Cardiac muscle cell (in vitro differentiated cells and primary cell): ENCODE measurements around the gene R3HCC1L. TPM values are rescaled to one million over a fixed set of nuclear protein-coding genes. Genes with fewer than 3 reads are reported as not detected.

Experiments
- DNase-seq, 2 donors: peaks; one replicate each; pipeline versions ENCODE4 v3.0.0 to v3.0.0-alpha.2; 2010 to 2017; ENCODE audit warnings: low read depth in 1 of 2, low spot score in 1 of 2
- H3K27ac ChIP-seq: fragments of 200-600 bp; sonication (generic); 2 replicates; pipeline ENCODE4 v1.5.1; 2016
- H3K27me3 ChIP-seq: fragments of 200-600 bp; sonication (generic); 2 replicates; pipeline ENCODE4 v1.6.0; 2016; ENCODE audit warnings: control low read depth
- H3K36me3 ChIP-seq: fragments of 200-600 bp; sonication (generic); 2 replicates; pipeline ENCODE4 v1.5.1; 2016; ENCODE audit warnings: control low read depth
- H3K4me1 ChIP-seq: fragments of 200-600 bp; sonication (generic); 2 replicates; pipeline ENCODE4 v1.8.1; 2017; ENCODE audit warnings: low read depth, mild to moderate bottlenecking, mixed run types
- H3K4me3 ChIP-seq: fragments of 200-600 bp; sonication (generic); 2 replicates; pipeline ENCODE4 v1.5.1; 2016; ENCODE audit warnings: mild to moderate bottlenecking
- H3K9me3 ChIP-seq: fragments of 200-600 bp; sonication (generic); 2 replicates; pipeline ENCODE4 v1.5.1; 2017; ENCODE audit warnings: low read depth, mild to moderate bottlenecking, control low read depth
- polyA plus RNA-seq: library from polyadenylated mRNA; unstranded; fragments of >200 nt; fragmentation: Nextera tagmentation; extraction: Ambion mirVana; gene quantifications from 2 replicates; pipeline ENCODE4 v1.2.1, GENCODE V29; 2016
- total RNA-seq: library from RNA; depleted of rRNA; stranded (reverse); fragments of >200 nt; gene quantifications from 2 replicates; pipeline ENCODE4 v1.2.3, GENCODE V29; 2016
- TF ChIP-seq, protein P1 (sequence below): IDR thresholded peaks from 2 replicates; pipeline ENCODE4 v1.5.1; 2012; ENCODE audit warnings: low read depth, mild to moderate bottlenecking, low read length

The R3HCC1L gene
- total and polyA plus RNA-seq, 2 experiments from 2014 or later = 15.8 to 16.9 TPM

DNA sequence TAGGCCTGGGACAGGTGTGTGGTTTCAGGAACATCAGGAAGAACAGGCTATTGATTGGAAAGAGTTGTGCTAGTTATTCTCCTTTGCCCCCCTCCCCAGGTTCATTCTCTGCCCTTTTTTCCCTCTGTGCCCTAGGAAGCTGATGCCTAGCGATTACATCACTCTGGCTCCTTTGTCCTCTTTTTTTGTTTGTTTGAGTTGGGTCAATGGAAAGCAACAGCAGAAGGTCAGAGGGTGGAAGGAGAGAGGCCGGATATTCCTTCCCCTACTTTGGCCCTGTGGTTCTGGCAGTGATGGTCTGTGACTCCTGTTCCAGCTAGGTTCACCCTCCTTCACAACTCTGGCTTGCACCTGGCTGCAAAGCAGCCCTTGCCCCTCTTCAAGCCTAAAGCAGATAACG is 114.7 kb downstream of the R3HCC1L start:
- Histone ChIP-seq H3K4me3 (no peak overlapping the region), H3K36me3 (peaks cover 13% of the 10 kb centered on the region), H3K9me3 (no peaks in the 10 kb centered on the region), H3K27ac (no peak overlapping the region), H3K4me1 (peaks cover 9% of the 10 kb centered on the region), H3K27me3 (no peaks in the 10 kb centered on the region)
- TF ChIP-seq, protein P1, sequence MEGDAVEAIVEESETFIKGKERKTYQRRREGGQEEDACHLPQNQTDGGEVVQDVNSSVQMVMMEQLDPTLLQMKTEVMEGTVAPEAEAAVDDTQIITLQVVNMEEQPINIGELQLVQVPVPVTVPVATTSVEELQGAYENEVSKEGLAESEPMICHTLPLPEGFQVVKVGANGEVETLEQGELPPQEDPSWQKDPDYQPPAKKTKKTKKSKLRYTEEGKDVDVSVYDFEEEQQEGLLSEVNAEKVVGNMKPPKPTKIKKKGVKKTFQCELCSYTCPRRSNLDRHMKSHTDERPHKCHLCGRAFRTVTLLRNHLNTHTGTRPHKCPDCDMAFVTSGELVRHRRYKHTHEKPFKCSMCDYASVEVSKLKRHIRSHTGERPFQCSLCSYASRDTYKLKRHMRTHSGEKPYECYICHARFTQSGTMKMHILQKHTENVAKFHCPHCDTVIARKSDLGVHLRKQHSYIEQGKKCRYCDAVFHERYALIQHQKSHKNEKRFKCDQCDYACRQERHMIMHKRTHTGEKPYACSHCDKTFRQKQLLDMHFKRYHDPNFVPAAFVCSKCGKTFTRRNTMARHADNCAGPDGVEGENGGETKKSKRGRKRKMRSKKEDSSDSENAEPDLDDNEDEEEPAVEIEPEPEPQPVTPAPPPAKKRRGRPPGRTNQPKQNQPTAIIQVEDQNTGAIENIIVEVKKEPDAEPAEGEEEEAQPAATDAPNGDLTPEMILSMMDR = no peak
- DNase-seq = no peak

DNA sequence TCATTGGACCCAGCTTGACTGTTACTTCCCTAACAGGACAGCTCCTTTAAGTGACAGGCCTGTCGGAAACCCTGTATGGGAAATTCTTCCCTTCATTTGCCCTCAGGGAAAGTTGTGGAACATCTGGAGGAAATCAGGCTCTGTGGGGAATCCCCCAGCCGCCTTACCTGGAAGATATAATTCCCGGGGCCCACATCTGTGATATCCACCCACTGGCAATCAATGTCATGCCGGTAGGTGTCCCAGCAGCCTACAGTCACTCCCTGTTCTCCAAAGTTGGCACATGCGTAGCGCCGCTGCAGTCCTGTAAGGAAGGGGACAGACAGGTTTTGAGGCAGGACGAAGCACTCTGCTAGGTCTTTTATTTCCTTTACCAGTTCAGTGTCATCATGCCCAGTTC is 116.9 kb downstream of the R3HCC1L start:
- Histone ChIP-seq H3K4me3 (no peak overlapping the region), H3K4me1 (peaks cover 9% of the 10 kb centered on the region), H3K27me3 (no peaks in the 10 kb centered on the region), H3K36me3 (no peaks in the 10 kb centered on the region), H3K9me3 (no peaks in the 10 kb centered on the region), H3K27ac (no peak overlapping the region)
- TF ChIP-seq, protein P1 = no peak
- DNase-seq = no peak

DNA sequence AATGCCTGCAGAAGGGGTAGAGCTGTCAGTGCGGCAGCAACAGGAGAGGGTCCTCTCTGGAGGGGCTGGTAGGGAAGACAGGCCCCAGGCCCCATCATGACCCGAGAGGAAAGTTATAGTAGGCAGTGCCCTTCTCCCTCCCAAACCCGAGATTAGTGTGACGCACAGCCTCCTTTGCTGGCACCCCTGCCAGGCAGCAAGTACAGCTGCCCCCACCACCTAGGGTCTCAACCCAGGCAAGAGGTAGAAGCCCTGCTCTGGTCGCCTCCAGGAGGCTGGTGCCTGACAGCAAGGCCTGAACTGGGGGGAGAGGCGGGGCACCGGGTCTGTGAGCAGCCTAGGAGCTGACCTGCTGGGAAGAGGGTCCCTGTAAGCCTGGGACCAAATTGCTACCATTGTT is 118.0 kb downstream of the R3HCC1L start:
- TF ChIP-seq, protein P1 = no peak
- H3K4me1 ChIP-seq = peaks cover 9% of the 10 kb centered on the region
- H3K27ac ChIP-seq = no peak overlapping the region
- no peaks in the 10 kb centered on the region for H3K9me3 ChIP-seq
- no peak overlapping the region for H3K4me3 ChIP-seq
- H3K36me3 ChIP-seq = no peaks in the 10 kb centered on the region
- no peak for DNase-seq
- H3K27me3 ChIP-seq = no peaks in the 10 kb centered on the region

DNA sequence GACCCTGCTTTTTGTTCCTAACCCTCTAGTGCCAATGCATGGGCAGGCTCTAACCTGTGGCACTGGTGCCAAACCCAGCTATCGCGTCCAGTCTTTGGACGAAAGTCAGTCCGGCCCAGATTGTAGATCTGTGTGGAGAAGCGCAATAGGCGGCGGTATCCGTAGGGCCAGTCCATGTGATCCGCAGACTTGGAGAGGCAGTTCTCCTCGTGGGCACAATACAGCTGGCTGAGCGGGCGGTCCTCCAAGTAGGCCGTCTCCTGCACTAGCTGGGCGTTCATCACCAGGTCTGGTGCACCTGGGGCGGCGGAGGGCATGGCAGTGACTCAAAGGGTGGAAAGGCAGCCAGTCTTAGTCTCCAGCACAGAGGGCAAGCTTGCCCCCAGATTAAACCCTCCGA is 119.0 kb downstream of the R3HCC1L start:
- H3K9me3 ChIP-seq = no peaks in the 10 kb centered on the region
- DNase-seq = no peak
- TF ChIP-seq, protein P1 = no peak
- H3K4me1 ChIP-seq = peaks cover 9% of the 10 kb centered on the region
- H3K36me3 ChIP-seq = no peaks in the 10 kb centered on the region
- no peak overlapping the region for H3K4me3 ChIP-seq
- H3K27ac ChIP-seq = no peak overlapping the region
- H3K27me3 ChIP-seq = no peaks in the 10 kb centered on the region

DNA sequence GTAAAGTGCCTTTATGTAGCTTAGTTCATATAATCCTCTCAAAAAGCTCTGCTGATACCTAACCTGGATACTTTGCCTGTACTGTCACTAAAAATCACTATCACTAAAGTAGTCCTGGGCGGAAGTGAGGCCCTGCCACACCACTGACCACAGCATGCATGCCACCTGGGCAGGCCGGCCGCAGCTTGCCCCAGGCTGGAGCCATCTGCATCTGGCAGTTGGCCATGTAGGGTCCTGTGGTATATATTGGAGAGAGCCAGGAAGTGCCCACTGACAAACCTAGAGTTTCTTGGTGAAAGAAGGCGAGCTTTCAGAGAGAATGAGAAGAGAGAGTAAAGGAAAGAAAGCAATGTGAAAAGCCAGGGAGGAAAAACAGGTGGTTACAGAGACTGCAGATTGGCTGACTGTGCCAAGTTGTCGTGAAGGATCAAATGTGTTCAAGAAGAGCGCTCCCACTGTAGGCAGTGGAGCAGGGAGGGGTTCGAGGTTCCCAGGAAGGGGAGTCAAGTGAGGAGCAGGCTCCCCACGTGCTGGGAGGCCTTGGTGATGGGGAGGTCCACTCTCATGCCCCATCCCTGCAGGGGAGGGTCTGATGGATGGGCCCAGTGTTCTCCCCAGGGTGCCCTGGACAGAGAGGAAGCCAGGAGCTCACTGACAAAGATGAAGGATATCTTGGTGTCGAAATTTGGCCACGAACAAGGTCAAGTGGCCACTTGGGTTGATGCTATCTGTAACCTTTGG is 119.9 kb downstream of the R3HCC1L start:
- H3K4me3 ChIP-seq = no peak overlapping the region
- no peaks in the 10 kb centered on the region for H3K9me3 ChIP-seq
- TF ChIP-seq, protein P1 = no peak

More for the DNA sequence above, 119.9 kb downstream of the R3HCC1L start:
- Histone ChIP-seq H3K27me3 (no peaks in the 10 kb centered on the region), H3K4me1 (peaks cover 9% of the 10 kb centered on the region), H3K27ac (no peak overlapping the region), H3K36me3 (no peaks in the 10 kb centered on the region)
- no peak for DNase-seq
